ENCODE results near the gene VAPB.

Gene VAPB

GRCh38 chr20:58481481-58482021, 92.5 kb downstream of the VAPB start:
- peak; percentile 72 for DNase-seq (ENCODE audit: low read depth)

DNA sequence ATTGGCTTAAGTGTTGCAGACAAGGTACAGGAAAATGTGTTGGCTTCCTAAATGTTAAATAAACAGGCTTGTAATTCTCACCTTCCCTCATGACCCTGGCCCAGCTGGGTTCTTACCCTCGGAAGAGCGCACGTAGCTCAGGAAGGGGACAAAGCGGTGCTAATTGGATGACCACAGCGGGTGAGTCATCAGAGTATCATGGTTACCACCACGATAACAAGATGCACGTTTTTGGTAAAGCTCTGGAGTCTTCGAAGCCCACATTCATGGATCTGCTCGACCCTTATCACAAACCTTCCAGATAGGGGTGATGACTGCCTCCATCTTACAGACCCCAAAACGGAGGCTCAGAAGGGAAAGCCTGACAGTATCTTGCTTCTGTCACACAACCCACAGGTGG, 93.4 kb downstream of the VAPB start:
- peak; percentile 44 for DNase-seq (ENCODE audit: low read depth)

- no peak for DNase-seq (ENCODE audit: low read depth)
Measured at GRCh38 chr20:58483051-58483450, 94.0 kb downstream of the VAPB start.

GRCh38 chr20:58483470-58483869, 94.4 kb downstream of the VAPB start:
- DNase-seq (ENCODE audit: low read depth) = no peak

GRCh38 chr20:58485393-58485792, 96.4 kb downstream of the VAPB start:
- no peak for DNase-seq (ENCODE audit: low read depth)

- no peak for DNase-seq (ENCODE audit: low read depth)
Measured at GRCh38 chr20:58486207-58486606, 97.2 kb downstream of the VAPB start.

GRCh38 chr20:58492074-58492718, 103.2 kb downstream of the VAPB start:
- no peak for DNase-seq (ENCODE audit: low read depth)

GRCh38 chr20:58492795-58493524, 103.9 kb downstream of the VAPB start:
- no peak for DNase-seq (ENCODE audit: low read depth)

DNA sequence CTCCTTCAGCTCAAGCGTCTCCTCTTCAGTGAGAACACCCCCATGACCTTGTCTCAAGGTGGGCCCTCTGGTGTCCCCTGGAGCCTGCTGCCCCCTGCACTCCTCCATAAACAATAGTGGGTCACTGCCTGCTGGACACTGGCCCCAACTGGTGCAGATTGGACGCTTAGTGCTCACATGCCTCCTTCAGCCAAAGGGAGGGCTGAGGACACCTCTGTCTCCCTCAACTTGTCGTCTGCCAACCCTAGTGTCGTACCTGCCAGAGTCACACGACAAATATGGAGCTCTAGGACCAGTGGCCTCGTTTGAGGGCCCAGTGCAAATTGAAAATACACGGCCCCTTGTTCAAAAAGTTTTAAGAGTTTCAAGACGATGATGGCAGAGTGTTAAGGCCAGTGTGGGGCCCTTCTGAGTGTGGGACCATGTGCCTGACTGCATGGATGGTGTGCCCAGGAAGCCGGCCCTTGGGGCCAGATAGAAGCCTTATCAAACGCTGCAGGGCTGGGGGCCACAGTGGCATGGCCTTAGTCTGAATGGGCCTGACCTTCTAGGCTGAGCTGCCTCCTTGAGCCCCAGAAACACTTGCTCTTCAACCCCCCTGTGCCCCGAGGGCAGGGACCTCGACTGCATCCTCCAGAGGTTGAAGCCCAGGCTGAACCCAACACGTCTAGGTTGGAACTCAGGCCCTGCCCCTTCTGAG, 106.0 kb downstream of the VAPB start:
- no peak for DNase-seq (ENCODE audit: low read depth)

DNA sequence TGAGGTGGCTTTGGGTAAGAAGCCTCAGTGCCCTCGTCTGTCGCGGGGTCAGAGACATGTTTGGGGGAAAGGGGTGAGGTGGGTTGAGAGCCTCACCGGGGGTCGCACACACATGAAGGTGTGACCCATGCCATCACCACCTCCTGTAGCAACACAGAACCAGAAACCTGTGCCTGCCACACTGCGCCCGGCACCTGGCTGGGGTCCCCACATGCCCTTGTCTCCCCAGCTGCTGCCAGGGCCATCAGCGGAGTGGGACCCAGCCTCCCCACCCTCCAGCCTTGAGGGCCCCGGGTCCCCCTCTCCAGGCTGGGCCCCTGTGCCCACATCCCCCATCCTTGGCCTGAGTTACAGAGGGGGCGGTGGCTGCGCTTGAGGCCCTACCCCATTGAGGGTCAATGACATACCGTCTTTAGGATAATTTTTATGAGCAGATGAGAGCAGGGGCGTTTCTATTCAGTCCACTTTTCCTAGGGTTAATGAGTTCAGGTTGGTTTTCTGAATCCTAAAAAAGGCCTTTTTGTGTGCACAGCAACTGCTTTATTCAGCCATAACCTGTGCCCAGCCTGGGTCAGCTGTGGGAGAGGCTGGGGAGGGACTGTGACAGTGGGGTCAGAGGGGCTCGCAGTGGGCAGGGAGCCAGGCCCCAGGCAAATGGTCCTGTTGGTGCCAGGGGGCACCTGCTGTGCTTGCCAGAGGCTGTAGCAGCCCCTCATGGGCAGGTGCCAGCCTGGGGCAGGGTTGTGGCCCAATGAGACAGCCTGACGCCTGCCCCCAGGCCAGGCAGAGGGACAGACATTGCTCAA, 106.8 kb downstream of the VAPB start:
- no peak for DNase-seq (ENCODE audit: low read depth)

DNA sequence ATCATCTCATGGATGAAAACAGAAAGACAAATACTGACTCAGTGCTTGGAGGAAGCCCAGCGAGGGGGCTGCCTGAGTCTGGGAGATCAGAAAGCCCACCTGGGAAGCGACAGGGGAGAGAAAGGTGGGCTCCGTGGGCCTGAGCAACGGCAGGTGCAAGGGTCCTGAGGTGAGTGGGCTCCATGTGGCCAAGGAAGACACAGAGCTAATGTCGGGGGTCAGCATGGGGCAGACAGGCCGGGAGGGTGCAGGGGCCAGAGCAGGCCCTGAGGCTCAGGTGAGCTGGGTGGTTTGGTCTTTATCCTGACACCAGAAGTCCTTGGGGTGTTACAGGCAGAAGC, 107.4 kb downstream of the VAPB start:
- no peak for DNase-seq (ENCODE audit: low read depth)

- no peak for DNase-seq (ENCODE audit: low read depth)
Measured at GRCh38 chr20:58497076-58497641, 108.1 kb downstream of the VAPB start.

- no peak for DNase-seq (ENCODE audit: low read depth)
Measured at GRCh38 chr20:58497724-58498469, 108.9 kb downstream of the VAPB start.

- DNase-seq (ENCODE audit: low read depth) = no peak
Measured at GRCh38 chr20:58498470-58499068, 109.5 kb downstream of the VAPB start.

DNA sequence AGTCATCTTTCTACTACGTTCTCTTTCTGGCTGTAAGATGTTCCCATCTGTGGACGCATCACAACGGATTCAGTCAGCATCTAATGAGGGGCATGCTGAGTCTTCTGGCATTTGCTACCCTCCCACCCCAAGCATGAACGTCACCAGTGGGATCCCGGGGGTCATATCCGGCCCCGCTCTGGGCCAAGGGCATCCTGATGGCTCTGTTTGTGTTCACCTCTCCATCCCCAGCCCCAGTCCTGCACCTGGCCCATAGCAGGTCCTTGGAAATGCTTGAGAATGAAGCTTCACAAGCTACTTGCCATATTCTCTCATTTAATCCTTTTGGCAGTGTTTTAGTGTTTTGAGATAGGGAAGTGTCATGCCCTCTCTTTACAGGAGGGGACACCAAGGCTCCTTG, 111.2 kb downstream of the VAPB start:
- DNase-seq (ENCODE audit: low read depth) = no peak
